RPMI7951 (cell line): Measurements from ENCODE around the gene SRI. TPM values are rescaled to one million over a fixed set of nuclear protein-coding genes. Genes with fewer than 3 reads are reported as not detected.
"Not testable (repeated sequence)": the region's sequence is repeated elsewhere in the genome, so short reads cannot be mapped to it uniquely, and the experiment has no call there.

Source experiments
- DNase-seq: peaks from one replicate; pipeline ENCODE4 v3.0.0-alpha.2; 2012; ENCODE audit warnings: low read depth
- total RNA-seq: library from RNA; depleted of rRNA; stranded (reverse); fragments of >200 nt; shearing (Covaris generic); gene quantifications from 2 replicates; pipeline ENCODE4 v1.2.3, GENCODE V29; 2014; rRNA removed

SRI gene
- total RNA-seq, 1 experiment from 2014 or later: 165 TPM

- DNase-seq: no peak
These were observed 43.6 kb downstream of the SRI start for GRCh38 chr7:88176190-88176589.

- no peak for DNase-seq
These were observed 47.0 kb downstream of the SRI start for GRCh38 chr7:88172842-88173241.

GRCh38 chr7:88169717-88170320, 50.0 kb downstream of the SRI start:
- peak; percentile 9 for DNase-seq

- DNase-seq: no peak
These were observed 52.1 kb downstream of the SRI start for GRCh38 chr7:88167721-88168120.

GRCh38 chr7:88167223-88167622, 52.6 kb downstream of the SRI start:
- no peak for DNase-seq

- DNase-seq: no peak
These were observed 54.1 kb downstream of the SRI start for GRCh38 chr7:88165697-88166096.

- not testable (repeated sequence) for DNase-seq
These were observed 60.1 kb downstream of the SRI start for GRCh38 chr7:88159741-88160140.

- no peak for DNase-seq
These were observed 63.5 kb downstream of the SRI start for GRCh38 chr7:88156356-88156755.

- DNase-seq: no peak
These were observed 64.1 kb downstream of the SRI start for GRCh38 chr7:88155756-88156155.

Other genes starting within 250 kb of the SRI start
- not detected in 2 replicates for gene STEAP4, start 86.9 kb upstream of the SRI start, total RNA-seq